VCaP (cell line): Measurements from ENCODE around the gene SEMA6B.

Source experiments
- H3K27ac ChIP-seq: fragments of 450-650 bp; 2 replicates; pipeline ENCODE4 v1.5.1; 2017
- TF ChIP-seq, protein P1 (sequence below): fragments of 450-650 bp; conservative IDR thresholded peaks from 2 replicates; pipeline ENCODE4 v1.5.1; 2017; ENCODE audit warnings: mild to moderate bottlenecking, moderate library complexity

The SEMA6B gene

DNA sequence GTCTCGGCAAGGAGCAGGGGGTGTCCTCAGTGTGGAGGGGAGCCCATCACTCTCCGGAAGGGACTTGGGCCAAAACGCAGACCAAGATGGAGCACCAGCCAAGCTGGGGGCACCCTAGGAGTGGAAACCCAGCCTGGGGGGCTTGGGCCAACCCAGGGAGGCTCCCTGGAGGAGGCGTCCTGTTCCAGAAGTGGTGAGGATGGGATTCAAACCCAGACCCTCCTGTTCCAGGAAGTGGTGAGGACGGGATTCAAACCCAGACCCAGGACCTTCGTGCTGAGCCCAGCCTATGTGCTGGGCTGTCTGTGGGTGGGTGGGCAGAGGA lies 40.4 kb downstream of the SEMA6B start:
- TF ChIP-seq, protein P1, sequence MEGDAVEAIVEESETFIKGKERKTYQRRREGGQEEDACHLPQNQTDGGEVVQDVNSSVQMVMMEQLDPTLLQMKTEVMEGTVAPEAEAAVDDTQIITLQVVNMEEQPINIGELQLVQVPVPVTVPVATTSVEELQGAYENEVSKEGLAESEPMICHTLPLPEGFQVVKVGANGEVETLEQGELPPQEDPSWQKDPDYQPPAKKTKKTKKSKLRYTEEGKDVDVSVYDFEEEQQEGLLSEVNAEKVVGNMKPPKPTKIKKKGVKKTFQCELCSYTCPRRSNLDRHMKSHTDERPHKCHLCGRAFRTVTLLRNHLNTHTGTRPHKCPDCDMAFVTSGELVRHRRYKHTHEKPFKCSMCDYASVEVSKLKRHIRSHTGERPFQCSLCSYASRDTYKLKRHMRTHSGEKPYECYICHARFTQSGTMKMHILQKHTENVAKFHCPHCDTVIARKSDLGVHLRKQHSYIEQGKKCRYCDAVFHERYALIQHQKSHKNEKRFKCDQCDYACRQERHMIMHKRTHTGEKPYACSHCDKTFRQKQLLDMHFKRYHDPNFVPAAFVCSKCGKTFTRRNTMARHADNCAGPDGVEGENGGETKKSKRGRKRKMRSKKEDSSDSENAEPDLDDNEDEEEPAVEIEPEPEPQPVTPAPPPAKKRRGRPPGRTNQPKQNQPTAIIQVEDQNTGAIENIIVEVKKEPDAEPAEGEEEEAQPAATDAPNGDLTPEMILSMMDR, result no peak
- H3K27ac ChIP-seq, result 0 out of 2 replicates have a peak overlapping the region, but pooled peaks have one; percentile 38

DNA sequence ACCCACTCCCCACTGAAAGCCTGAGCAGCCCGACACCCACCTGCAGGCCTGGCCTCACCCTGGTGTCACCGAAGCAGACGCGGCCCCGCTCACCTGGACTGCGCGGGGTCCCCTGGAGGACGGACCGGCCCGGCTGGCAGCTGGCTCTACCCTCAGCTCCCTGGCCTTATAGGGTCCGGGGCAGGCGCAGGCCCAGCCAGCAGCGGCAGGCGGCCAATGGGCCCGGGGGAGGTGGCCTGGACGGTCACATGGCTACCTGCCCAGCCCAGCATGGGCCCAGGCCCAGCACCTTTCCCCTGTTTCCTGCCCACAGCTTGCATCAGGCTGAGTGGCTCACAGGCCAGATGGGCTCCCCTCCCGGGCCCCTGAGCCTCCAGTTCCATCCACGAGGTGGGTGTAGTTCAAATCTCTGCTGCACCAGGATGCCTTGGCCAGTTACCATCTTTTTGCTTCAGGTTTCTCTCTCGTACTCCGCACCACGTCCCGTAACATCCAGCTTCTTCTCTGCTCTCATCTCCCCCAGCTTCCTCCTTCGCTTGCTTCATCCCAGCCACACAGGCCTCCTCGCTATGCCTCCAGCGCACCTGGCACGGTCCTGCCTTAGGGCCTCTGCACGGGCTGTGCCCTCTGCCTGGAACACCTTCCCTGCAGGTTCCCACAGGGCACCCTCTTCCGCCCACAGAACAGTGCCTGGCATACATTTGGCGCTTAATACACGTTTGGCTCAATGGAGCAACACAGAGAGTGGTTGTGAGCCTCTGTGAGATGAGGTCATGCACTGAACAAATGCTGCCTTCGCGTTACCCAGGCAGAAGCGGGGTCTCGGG lies 40.9 kb downstream of the SEMA6B start, which contains the start of gene PLIN4:
Gene PLIN4, minus strand, starts transcription at position 142 of the 827 bp plus-strand sequence. CDS start 214 bp downstream, outside the sequence.
- H3K27ac ChIP-seq, result peak within 1 kb of the TSS; percentile 38; the same call in 1 of the 2 replicates
- TF ChIP-seq, protein P1, result no peak

DNA sequence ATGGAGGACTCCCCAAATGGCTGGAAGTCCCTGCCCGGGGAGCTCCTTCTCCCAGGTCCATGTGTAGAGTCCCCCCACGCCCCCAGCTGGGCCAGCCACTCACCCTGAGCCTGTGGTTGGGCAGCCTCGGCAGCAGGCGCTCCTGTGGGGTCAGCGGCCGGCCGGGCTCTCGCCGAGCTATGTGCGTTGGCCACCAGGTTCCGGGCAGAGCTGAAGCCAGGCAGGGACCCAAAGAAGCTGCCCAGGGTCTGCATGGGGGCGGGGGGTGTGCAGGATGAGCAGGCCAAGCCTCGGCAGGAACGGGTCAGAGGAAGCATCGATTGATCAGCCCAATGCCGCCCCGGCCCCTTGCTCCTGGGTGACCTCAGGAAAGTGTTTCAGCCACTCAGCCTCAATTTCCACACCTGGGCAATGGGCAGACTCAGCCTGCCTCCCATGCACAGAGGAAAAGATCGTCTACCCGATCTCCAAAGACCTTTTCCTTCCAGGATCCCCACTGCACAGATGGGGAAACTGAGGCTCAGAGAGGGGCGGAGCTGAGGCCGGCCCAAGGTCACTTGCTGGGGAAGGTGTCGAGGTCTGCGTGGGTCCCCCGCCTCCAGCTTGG lies 41.9 kb downstream of the SEMA6B start:
- no peak overlapping the region for H3K27ac ChIP-seq
- TF ChIP-seq, protein P1, result no peak

DNA sequence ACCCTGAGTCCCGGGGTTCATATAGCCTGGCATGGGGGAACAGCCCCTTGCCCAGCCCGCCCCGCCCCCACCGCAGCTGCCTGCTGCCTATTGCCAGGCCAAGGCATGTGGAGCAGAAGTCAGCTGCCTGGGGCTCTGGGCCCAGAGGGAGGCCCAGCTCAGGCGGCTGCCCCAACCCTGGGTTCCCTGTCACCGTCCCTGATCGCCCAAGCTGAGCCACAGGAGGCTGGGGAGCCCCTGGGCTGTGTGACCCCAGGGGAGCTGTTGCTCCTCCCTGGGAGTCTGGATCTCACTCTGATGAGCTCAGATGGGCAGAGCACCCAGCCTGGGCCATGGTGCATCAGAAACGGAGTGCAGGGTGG lies 42.6 kb downstream of the SEMA6B start:
- TF ChIP-seq, protein P1, result no peak
- H3K27ac ChIP-seq, result no peak overlapping the region

DNA sequence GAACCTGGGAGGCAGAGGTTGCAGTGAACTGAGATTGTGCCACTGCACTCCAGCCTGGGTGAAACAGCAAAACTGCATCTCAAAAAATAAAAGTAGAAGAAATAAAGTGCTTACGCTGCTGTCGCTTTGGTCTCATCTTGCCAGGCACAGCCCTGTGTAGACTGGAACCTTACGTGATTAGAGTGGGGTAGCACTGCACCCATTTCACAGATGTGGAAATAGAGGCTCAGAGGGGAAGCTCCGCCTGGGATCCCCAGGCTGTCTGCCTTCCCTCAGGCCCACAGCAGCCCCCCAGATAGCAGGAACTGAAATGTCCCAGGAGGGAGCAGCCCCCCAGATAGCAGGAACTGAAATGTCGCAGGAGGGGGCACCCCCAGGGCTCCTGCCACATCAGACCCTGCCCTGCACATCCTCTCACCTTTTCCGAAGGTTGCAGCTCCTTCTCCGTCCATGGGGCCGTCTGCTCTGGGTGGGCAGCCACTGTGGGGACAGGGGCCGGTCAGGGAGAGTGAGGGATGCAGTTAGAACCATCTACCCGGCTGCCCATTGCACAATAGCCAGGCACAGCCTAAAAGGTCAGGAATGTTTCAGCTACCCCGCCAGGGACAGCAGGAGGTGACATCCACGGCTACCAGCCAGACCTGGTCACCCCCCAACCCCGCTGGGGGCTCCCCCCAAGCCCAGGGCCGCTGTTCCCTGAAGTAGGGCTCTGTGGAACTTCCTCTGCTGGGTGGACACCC lies 43.1 kb downstream of the SEMA6B start:
- H3K27ac ChIP-seq, result no peak overlapping the region
- TF ChIP-seq, protein P1, result no peak

DNA sequence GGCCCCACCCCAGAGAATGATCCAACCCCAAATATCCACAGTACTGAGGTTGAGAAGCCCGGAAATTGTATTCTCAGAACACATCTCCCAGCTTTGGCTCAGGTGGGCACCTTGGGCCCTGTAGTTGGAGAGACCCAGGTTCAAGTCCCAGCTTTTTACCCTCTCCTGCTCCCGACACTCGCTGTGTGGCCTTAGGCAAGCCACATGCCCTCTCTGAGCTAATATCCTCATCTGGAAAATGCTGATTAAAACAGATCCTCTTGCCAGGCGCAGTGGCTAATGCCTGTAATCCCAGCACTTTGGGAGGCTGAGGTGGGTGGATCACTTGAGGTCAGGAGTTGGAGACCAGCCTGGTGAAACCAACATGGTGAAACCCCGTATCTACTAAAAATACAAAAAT lies 43.8 kb downstream of the SEMA6B start:
- no peak overlapping the region for H3K27ac ChIP-seq
- TF ChIP-seq, protein P1, result no peak

DNA sequence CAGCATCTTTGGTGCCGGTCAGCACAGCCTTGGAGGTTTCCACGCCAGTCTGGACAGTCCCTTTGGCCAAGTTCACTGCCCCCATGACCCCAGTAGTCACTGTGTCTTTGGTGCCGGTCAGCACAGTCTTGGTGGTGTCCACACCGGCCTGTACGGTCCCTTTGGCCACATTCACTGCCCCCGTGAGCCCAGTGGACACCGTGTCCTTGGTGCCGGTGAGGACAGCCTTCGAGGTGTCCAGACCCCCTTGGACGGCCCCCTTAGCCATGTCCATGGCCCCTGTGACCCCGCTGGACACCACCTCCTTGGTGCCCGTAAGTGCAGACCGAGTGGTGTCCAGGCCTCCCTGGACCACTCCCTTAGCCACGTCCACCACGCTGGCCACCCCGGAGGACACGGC lies 46.2 kb downstream of the SEMA6B start:
- H3K27ac ChIP-seq, result no peak overlapping the region
- TF ChIP-seq, protein P1, result no peak
